Measurements from ENCODE around the gene NTRK2. TPM values are rescaled to one million over a fixed set of nuclear protein-coding genes. Genes with fewer than 3 reads are reported as not detected.

Gene NTRK2
- total RNA-seq, 1 donor from 2014 or later: 0.02 TPM

- peaks cover 2% of the 10 kb centered on the region for H3K9me3 Mint-ChIP-seq
- H3K27ac ChIP-seq: no peak overlapping the region
- H3K27ac Mint-ChIP-seq: no peak overlapping the region
- H3K9ac ChIP-seq: no peak overlapping the region
- no peak overlapping the region for H2AFZ ChIP-seq (replicated peaks)
- peaks cover 3% of the 10 kb centered on the region for H3K4me1 Mint-ChIP-seq
- DNase-seq (ENCODE audit: low spot score): no peak
- H3K4me3 Mint-ChIP-seq: no peak overlapping the region
- no peaks in the 10 kb centered on the region for H3K27me3 ChIP-seq
- H3K36me3 ChIP-seq: no peaks in the 10 kb centered on the region
- no peak overlapping the region for H3K4me3 ChIP-seq
- H3K79me2 ChIP-seq (ENCODE audit: low read depth): no peaks in the 10 kb centered on the region
- H3K4me1 ChIP-seq: no peaks in the 10 kb centered on the region
- H3K4me2 ChIP-seq: no peak overlapping the region
- H3K36me3 Mint-ChIP-seq: no peaks in the 10 kb centered on the region
- no peaks in the 10 kb centered on the region for H3F3A ChIP-seq (ENCODE audit: low read depth)
- TF ChIP-seq EZH2phosphoT487 (IDR thresholded peaks at IDR 0.05) (no peak), EZH2 (IDR thresholded peaks at IDR 0.05) (no peak), CTCF (IDR thresholded peaks at IDR 0.05) (no peak)
- no peaks in the 10 kb centered on the region for H3K9me3 ChIP-seq (ENCODE audit: low read depth)
- H4K20me1 ChIP-seq (ENCODE audit: low read depth): no peaks in the 10 kb centered on the region
- peaks cover 3% of the 10 kb centered on the region for H3K27me3 Mint-ChIP-seq (ENCODE audit: insufficient read depth, low read depth)
Observed at GRCh38 chr9:85024374-85024773, 354.8 kb downstream of the NTRK2 start.

- no peaks in the 10 kb centered on the region for H4K20me1 ChIP-seq (ENCODE audit: low read depth)
- Mint-ChIP-seq H3K36me3 (no peaks in the 10 kb centered on the region), H3K4me1 (peaks cover 3% of the 10 kb centered on the region), H3K9me3 (peaks cover 2% of the 10 kb centered on the region), H3K27ac (no peak overlapping the region), H3K27me3 (ENCODE audit: insufficient read depth, low read depth) (peaks cover 3% of the 10 kb centered on the region), H3K4me3 (no peak overlapping the region)
- H3K9me3 ChIP-seq (ENCODE audit: low read depth): no peaks in the 10 kb centered on the region
- TF ChIP-seq EZH2 (IDR thresholded peaks at IDR 0.05) (no peak), EZH2phosphoT487 (IDR thresholded peaks at IDR 0.05) (no peak), CTCF (IDR thresholded peaks at IDR 0.05) (no peak)
- no peak overlapping the region for H3K4me2 ChIP-seq
- no peak overlapping the region for H3K9ac ChIP-seq
- DNase-seq (ENCODE audit: low spot score): no peak
- no peaks in the 10 kb centered on the region for H3K27me3 ChIP-seq
- no peaks in the 10 kb centered on the region for H3K36me3 ChIP-seq
- no peak overlapping the region for H3K27ac ChIP-seq
- H3K4me3 ChIP-seq: no peak overlapping the region
- H3K4me1 ChIP-seq: no peaks in the 10 kb centered on the region
- H3F3A ChIP-seq (ENCODE audit: low read depth): no peaks in the 10 kb centered on the region
- H2AFZ ChIP-seq (replicated peaks): no peak overlapping the region
- H3K79me2 ChIP-seq (ENCODE audit: low read depth): no peaks in the 10 kb centered on the region
Observed at GRCh38 chr9:85025638-85026037, 356.1 kb downstream of the NTRK2 start.

- no peak overlapping the region for H3K4me3 ChIP-seq
- H3K4me1 ChIP-seq: no peaks in the 10 kb centered on the region
- no peaks in the 10 kb centered on the region for H3K79me2 ChIP-seq (ENCODE audit: low read depth)
- no peak for TF ChIP-seq EZH2phosphoT487 (IDR thresholded peaks at IDR 0.05)
- TF ChIP-seq CTCF (IDR thresholded peaks at IDR 0.05): no peak
- no peak for TF ChIP-seq EZH2 (IDR thresholded peaks at IDR 0.05)
- H3K36me3 ChIP-seq: no peaks in the 10 kb centered on the region
- no peak overlapping the region for H3K9ac ChIP-seq
- H3K27me3 ChIP-seq: no peaks in the 10 kb centered on the region
- H3K27ac Mint-ChIP-seq: no peak overlapping the region
- peaks cover 6% of the 10 kb centered on the region for H3K9me3 ChIP-seq (ENCODE audit: low read depth)
- H3K4me1 Mint-ChIP-seq: peaks cover 3% of the 10 kb centered on the region
- H4K20me1 ChIP-seq (ENCODE audit: low read depth): no peaks in the 10 kb centered on the region
- H3K9me3 Mint-ChIP-seq: peaks cover 6% of the 10 kb centered on the region
- H3K4me2 ChIP-seq: no peak overlapping the region
- H3F3A ChIP-seq (ENCODE audit: low read depth): no peaks in the 10 kb centered on the region
- no peaks in the 10 kb centered on the region for H3K27me3 Mint-ChIP-seq (ENCODE audit: insufficient read depth, low read depth)
- H3K4me3 Mint-ChIP-seq: no peak overlapping the region
- H3K27ac ChIP-seq: no peak overlapping the region
- H2AFZ ChIP-seq (replicated peaks): no peak overlapping the region
- no peak for DNase-seq (ENCODE audit: low spot score)
- no peaks in the 10 kb centered on the region for H3K36me3 Mint-ChIP-seq
Observed at GRCh38 chr9:85027870-85028269, 358.3 kb downstream of the NTRK2 start.

Measured in neural progenitor cell (in vitro differentiated cells).